H1 (cell line): Measurements from ENCODE around the gene GPR39. TPM values are rescaled to one million over a fixed set of nuclear protein-coding genes. Genes with fewer than 3 reads are reported as not detected.

Source experiments
- CTCF ChIA-PET: fragments of 300-600 bp; sonication (Branson Sonifier 250); formaldehyde crosslinking; loops from one replicate; lab custom pipeline; 2021; ENCODE audit not compliant: partially characterized antibody; lab: Charles Lee
- POLR2A ChIA-PET: fragments of 300-600 bp; sonication (Branson Sonifier 250); formaldehyde crosslinking; loops from one replicate; lab custom pipeline; 2021; ENCODE audit warnings: inconsistent platforms; ENCODE audit not compliant: partially characterized antibody; lab: Charles Lee
- DNase-seq, 2 experiments: peaks; one replicate each; pipeline versions ENCODE4 v3.0.0 to v3.0.0-alpha.2; 2010 to 2022; ENCODE audit warnings: low spot score in 2 of 2, low read depth in 1 of 2, mixed read lengths in 1 of 2
- FAIRE-seq: peaks from 2 replicates; lab custom pipeline; 2011; peaks lifted over from hg19 to GRCh38; lab: Jason Lieb, UNC
- H2AFZ ChIP-seq: 2 replicates; pipeline ENCODE4 v1.8.1; 2012; ENCODE audit warnings: low read length, inconsistent platforms
- H2AK5ac ChIP-seq: 2 replicates; pipeline ENCODE4 v1.6.1; 2013; ENCODE audit warnings: low read depth, low read length
- H2BK120ac ChIP-seq: replicated peaks from 2 replicates; pipeline ENCODE3; 2013; ENCODE audit warnings: low read depth, low read length, inconsistent platforms
- H2BK12ac ChIP-seq: 2 replicates; pipeline ENCODE4 v1.6.1; 2013; ENCODE audit warnings: low read depth, low read length
- H2BK15ac ChIP-seq: 2 replicates; pipeline ENCODE4 v1.6.1; 2013; ENCODE audit warnings: low read length
- H2BK20ac ChIP-seq: 2 replicates; pipeline ENCODE4 v1.6.1; 2013; ENCODE audit warnings: low read length
- H2BK5ac ChIP-seq: 2 replicates; pipeline ENCODE4 v1.6.1; 2013; ENCODE audit warnings: low read depth, low read length
- H3K14ac ChIP-seq: 2 replicates; pipeline ENCODE4 v1.6.1; 2013; ENCODE audit warnings: inconsistent platforms; ENCODE audit not compliant: insufficient read length
- H3K18ac ChIP-seq: 2 replicates; pipeline ENCODE4 v1.6.1; 2013; ENCODE audit warnings: low read length; ENCODE audit errors: extremely low read depth
- H3K23ac ChIP-seq: 2 replicates; pipeline ENCODE4 v1.6.1; 2013; ENCODE audit warnings: inconsistent platforms; ENCODE audit not compliant: insufficient read length
- H3K23me2 ChIP-seq: 2 replicates; pipeline ENCODE4 v1.6.1; 2013; ENCODE audit warnings: low read depth, low read length
- H3K27ac ChIP-seq: 2 replicates; pipeline ENCODE4 v1.6.1; 2011; ENCODE audit warnings: low read depth, low read length, inconsistent platforms
- H3K27me3 ChIP-seq, 4 experiments: replicated peaks in 1 of 4; 1 replicate in 1 of 4; 2 replicates in 3 of 4; pipeline versions ENCODE4 v1.6.1 to v1.8.1; 2011 to 2013; ENCODE audit warnings: low read length in 3 of 4, mild to moderate bottlenecking in 3 of 4, inconsistent platforms in 2 of 4, mixed read lengths in 2 of 4, moderate library complexity in 1 of 4; ENCODE audit not compliant: control insufficient read depth in 3 of 4, insufficient read depth in 3 of 4; ENCODE audit errors: extremely low read depth in 1 of 4
- H3K36me3 ChIP-seq, 4 experiments: 2 replicates each; pipeline versions ENCODE4 v1.6.1 to v1.8.1; 2011 to 2013; ENCODE audit warnings: mild to moderate bottlenecking in 4 of 4, low read length in 3 of 4, moderate library complexity in 2 of 4, control low read depth in 1 of 4, inconsistent platforms in 1 of 4; ENCODE audit not compliant: insufficient read depth in 4 of 4, control insufficient read depth in 2 of 4
- H3K4ac ChIP-seq: replicated peaks from 2 replicates; pipeline ENCODE3; 2013; ENCODE audit warnings: low read length, low read depth, mixed read lengths, inconsistent platforms; ENCODE audit not compliant: insufficient read length
- H3K4me1 ChIP-seq, 4 experiments: replicated peaks in 1 of 4; 1 replicate in 1 of 4; 2 replicates in 3 of 4; pipeline versions ENCODE4 v1.6.1 to v1.8.1; 2011 to 2013; ENCODE audit warnings: low read length in 3 of 4, inconsistent platforms in 2 of 4, mixed read lengths in 1 of 4; ENCODE audit not compliant: insufficient read depth in 4 of 4, control insufficient read depth in 3 of 4
- H3K4me2 ChIP-seq, 2 experiments: 2 replicates each; pipeline versions ENCODE4 v1.6.1 to v1.8.1; 2011 to 2013; ENCODE audit warnings: low read depth in 2 of 2, low read length in 2 of 2, control low read depth in 1 of 2, inconsistent platforms in 1 of 2, mild to moderate bottlenecking in 1 of 2; ENCODE audit not compliant: insufficient read depth in 1 of 2
- H3K4me3 ChIP-seq, 4 experiments: fragments of 200-600, 300-600 bp in 1 of 4; sonication (generic), shearing (Covaris generic), sonication (Bioruptor Twin) in 1 of 4; 2 replicates each; pipeline versions ENCODE4 v1.5.1 to v1.8.1; 2011 to 2016; ENCODE audit warnings: low read length in 4 of 4, low read depth in 3 of 4, control low read depth in 2 of 4, inconsistent platforms in 2 of 4, mild to moderate bottlenecking in 2 of 4, mixed read lengths in 1 of 4, moderate library complexity in 1 of 4; ENCODE audit not compliant: insufficient read depth in 2 of 4; ENCODE audit errors: extremely low read depth in 1 of 4
- H3K56ac ChIP-seq: replicated peaks from 2 replicates; pipeline ENCODE3; 2013; ENCODE audit warnings: low read depth, mild to moderate bottlenecking, mixed read lengths, low read length, inconsistent platforms; ENCODE audit not compliant: insufficient read length
- H3K79me1 ChIP-seq: 2 replicates; pipeline ENCODE4 v1.6.1; 2013; ENCODE audit warnings: low read depth, low read length, control low read depth
- H3K79me2 ChIP-seq, 2 experiments: 2 replicates each; pipeline versions ENCODE4 v1.6.1 to v1.8.1; 2012 to 2013; ENCODE audit warnings: low read length in 2 of 2, mild to moderate bottlenecking in 2 of 2, inconsistent platforms in 1 of 2; ENCODE audit not compliant: insufficient read depth in 2 of 2, control insufficient read depth in 1 of 2
- H3K9ac ChIP-seq, 4 experiments: replicated peaks in 1 of 4; 1 replicate in 1 of 4; 2 replicates in 3 of 4; pipeline versions ENCODE4 v1.6.1 to v1.8.1; 2011 to 2013; ENCODE audit warnings: low read depth in 3 of 4, low read length in 3 of 4, control low read depth in 2 of 4, mild to moderate bottlenecking in 2 of 4, moderate library complexity in 2 of 4, inconsistent platforms in 1 of 4; ENCODE audit errors: extremely low read depth in 1 of 4
- H3K9me3 ChIP-seq, 2 experiments: 2 replicates each; pipeline versions ENCODE4 v1.6.1 to v1.8.1; 2012 to 2013; ENCODE audit warnings: mild to moderate bottlenecking in 2 of 2, moderate library complexity in 2 of 2, control low read depth in 1 of 2, inconsistent platforms in 1 of 2, low read depth in 1 of 2, low read length in 1 of 2, mixed read lengths in 1 of 2; ENCODE audit not compliant: insufficient read depth in 2 of 2
- H4K20me1 ChIP-seq, 2 experiments: replicated peaks in 1 of 2; 2 replicates each; pipeline versions ENCODE3 to v1.8.1; 2011 to 2013; ENCODE audit warnings: inconsistent platforms in 2 of 2, low read length in 2 of 2, mild to moderate bottlenecking in 1 of 2; ENCODE audit not compliant: insufficient read depth in 2 of 2, control insufficient read depth in 1 of 2
- H4K5ac ChIP-seq: 2 replicates; pipeline ENCODE4 v1.6.1; 2013; ENCODE audit warnings: low read length, low read depth, mixed read lengths, inconsistent platforms; ENCODE audit not compliant: insufficient read length
- H4K8ac ChIP-seq: 2 replicates; pipeline ENCODE4 v1.8.0; 2013; ENCODE audit warnings: mild to moderate bottlenecking, moderate library complexity, low read length, inconsistent platforms; ENCODE audit not compliant: insufficient read depth; ENCODE audit errors: extremely low read depth
- H4K91ac ChIP-seq: replicated peaks from 2 replicates; pipeline ENCODE3; 2013; ENCODE audit warnings: low read length, mixed read lengths, inconsistent platforms; ENCODE audit not compliant: insufficient read length
- CBX8 ChIP-seq: fragments of 300-800, 300-1000 bp; sonication (generic); IDR thresholded peaks from 2 replicates; pipeline ENCODE4 v1.7.1; 2016; ENCODE audit warnings: low read depth, low read length, borderline replicate concordance
- CHD2 ChIP-seq: IDR thresholded peaks from 2 replicates; pipeline ENCODE4 v1.6.1; 2012; ENCODE audit warnings: low read length, improper control_type of control experiment
- CTBP2 ChIP-seq: IDR thresholded peaks from 2 replicates; pipeline ENCODE4 v1.7.0; 2011; ENCODE audit warnings: borderline replicate concordance, mild to moderate bottlenecking, moderate library complexity, mixed read lengths, low read length; ENCODE audit not compliant: insufficient read depth, insufficient read length
- E2F6 ChIP-seq: IDR thresholded peaks from 2 replicates; pipeline ENCODE4 v1.6.1; 2012; ENCODE audit warnings: inconsistent platforms
- GABPA ChIP-seq: IDR thresholded peaks from 2 replicates; pipeline ENCODE4 v1.6.1; 2011; ENCODE audit warnings: mild to moderate bottlenecking, low read length, moderate library complexity, borderline replicate concordance; ENCODE audit not compliant: insufficient read depth
- KDM4A ChIP-seq: IDR thresholded peaks from one replicate; pipeline ENCODE4 v1.7.1; 2012; ENCODE audit warnings: low read depth, mild to moderate bottlenecking, moderate library complexity, low read length, inconsistent platforms; ENCODE audit not compliant: severe bottlenecking
- NRF1 ChIP-seq: IDR thresholded peaks from 2 replicates; pipeline ENCODE4 v1.6.1; 2011; ENCODE audit warnings: mild to moderate bottlenecking, low read depth, low read length, improper control_type of control experiment
- SAP30 ChIP-seq: fragments of 300-600 bp; sonication (generic); IDR thresholded peaks from 2 replicates; pipeline ENCODE4 v1.7.1; 2012; ENCODE audit warnings: low read length, moderate library complexity, mild to moderate bottlenecking, inconsistent platforms; ENCODE audit not compliant: insufficient read depth, insufficient replicate concordance
- SIX5 ChIP-seq: IDR thresholded peaks from 2 replicates; pipeline ENCODE4 v1.6.1; 2011; ENCODE audit warnings: mild to moderate bottlenecking, low read depth, low read length
- SP1 ChIP-seq: IDR thresholded peaks from 2 replicates; pipeline ENCODE4 v1.6.1; 2011; ENCODE audit warnings: low read depth, low read length
- TBP ChIP-seq: IDR thresholded peaks from 2 replicates; pipeline ENCODE4 v1.6.1; 2011; ENCODE audit warnings: low read depth, low read length, improper control_type of control experiment
- TEAD4 ChIP-seq: IDR thresholded peaks from 2 replicates; pipeline ENCODE4 v1.6.1; 2012; ENCODE audit warnings: low read depth, low read length, inconsistent platforms, mixed read lengths
- polyA plus RNA-seq, 7 experiments: library from polyadenylated mRNA; depleted of rRNA in 3 of 7; stranded (reverse) in 5 of 7; unstranded in 2 of 7; fragments of >200 nt in 5 of 7; fragments of 200-250 nt in 2 of 7; gene quantifications; 1 replicate in 5 of 7; 2 replicates in 1 of 7; 4 replicates in 1 of 7; pipeline versions ENCODE4 v1.2.1 to v1.2.3, GENCODE V29; 2011 to 2013; ENCODE audit warnings: missing spikeins in 2 of 7, mixed read lengths in 2 of 7
- total RNA-seq: library from RNA; stranded (reverse); fragmentation: NEBNext Ultra II Directional; extraction: Animal tissue kit (Norgen Biotek cat#: 25700); gene quantifications from 2 replicates; pipeline ENCODE4 v1.2.1, GENCODE V29; 2021

GPR39 gene
- total and polyA plus RNA-seq, 2 of the 8 experiments (the other 6 are each of a cell fraction or from before 2014, with no cell fraction given): 0.63 to 2.7 TPM

GRCh38 chr2:132430895-132431294, 14.3 kb downstream of the GPR39 start:
- H3K14ac ChIP-seq: no peak overlapping the region
- no peaks in the 10 kb centered on the region for H3K79me2 ChIP-seq
- H3K23me2 ChIP-seq: no peaks in the 10 kb centered on the region
- H3K9ac ChIP-seq: no peak overlapping the region
- H3K23ac ChIP-seq: no peak overlapping the region
- no peak overlapping the region for H4K91ac ChIP-seq
- no peak for TF ChIP-seq CTBP2
- no peak for TF ChIP-seq TBP
- no peak for TF ChIP-seq SIX5
- no peak for TF ChIP-seq SP1
- no peak for TF ChIP-seq CHD2
- TF ChIP-seq GABPA: no peak
- no peak for TF ChIP-seq TEAD4
- TF ChIP-seq CBX8: no peak
- no peak for TF ChIP-seq SAP30
- no peak for TF ChIP-seq KDM4A
- no peak for TF ChIP-seq E2F6
- no peak for TF ChIP-seq NRF1
- no peaks in the 10 kb centered on the region for H3K36me3 ChIP-seq
- no peaks in the 10 kb centered on the region for H3K79me1 ChIP-seq
- no peak overlapping the region for H2AFZ ChIP-seq
- FAIRE-seq (no peak), DNase-seq (no peak)
- no peaks in the 10 kb centered on the region for H4K20me1 ChIP-seq
- no peak overlapping the region for H2AK5ac ChIP-seq
- H2BK15ac ChIP-seq: no peak overlapping the region
- ChIA-PET CTCF (interaction anchor here (1.3 to 3.1 kb wide), 4 partner anchors 10 to 82 kb away, joined by 3 to 13 read pairs (median 4); no protein-coding TSS in a partner anchor), POLR2A (no interaction called here)
- H3K4me1 ChIP-seq: no peaks in the 10 kb centered on the region
- H3K18ac ChIP-seq: no peak overlapping the region
- H2BK20ac ChIP-seq: no peak overlapping the region
- no peaks in the 10 kb centered on the region for H3K27me3 ChIP-seq
- H2BK5ac ChIP-seq: no peak overlapping the region
- H2BK120ac ChIP-seq: no peak overlapping the region
- H3K4me2 ChIP-seq: no peak overlapping the region
- no peak overlapping the region for H3K56ac ChIP-seq
- H4K5ac ChIP-seq: no peak overlapping the region
- H2BK12ac ChIP-seq: no peak overlapping the region
- no peak overlapping the region for H3K4ac ChIP-seq
- no peak overlapping the region for H3K27ac ChIP-seq
- no peak overlapping the region for H4K8ac ChIP-seq
- no peak overlapping the region for H3K4me3 ChIP-seq
- 0 out of 4 replicates have a peak, but pooled peaks cover 0 to 5% of the 10 kb centered on the region in 2 experiments for H3K9me3 ChIP-seq
